IMR-90 (cell line): ENCODE data around the gene C1QTNF12. TPM values are rescaled to one million over a fixed set of nuclear protein-coding genes. Genes with fewer than 3 reads are reported as not detected.

ENCODE experiments used
- ATAC-seq: fragments of 200-7000 bp; cut with Tn5 transposase; 2 replicates; pipeline ENCODE4 v1.9.1; 2020; ENCODE audit warnings: low read depth, mild to moderate bottlenecking, moderate library complexity
- BruUV-seq: library from RNA; stranded (reverse); fragments of 400-500 nt; replicated peaks from 2 replicates; lab custom pipeline; 2021; lab: Mats Ljungman, UMichigan
- CTCF ChIA-PET: fragments of 300-600 bp; formaldehyde crosslinking; extraction: SDS; loops from one replicate; lab custom pipeline; 2021; ENCODE audit warnings: antibody characterized with exemption; lab: Yijun Ruan, JAX
- POLR2A ChIA-PET: fragments of 300-600 bp; sonication (Branson Sonifier 250); formaldehyde crosslinking; loops from one replicate; lab custom pipeline; 2022; ENCODE audit warnings: antibody characterized with exemption; ENCODE audit not compliant: unreplicated experiment; lab: Charles Lee
- DNase-seq: peaks from one replicate; pipeline ENCODE4 v3.0.0; 2013
- H2AFZ ChIP-seq: replicated peaks from 2 replicates; pipeline ENCODE3; 2013; ENCODE audit warnings: low read length, mild to moderate bottlenecking; ENCODE audit not compliant: poor library complexity
- H2AK5ac ChIP-seq: 2 replicates; pipeline ENCODE4 v1.6.1; 2013; ENCODE audit warnings: low read depth, low read length, inconsistent platforms
- H2AK9ac ChIP-seq: replicated peaks from 2 replicates; pipeline ENCODE3; 2013; ENCODE audit warnings: mild to moderate bottlenecking, low read depth, low read length, moderate library complexity; ENCODE audit not compliant: poor library complexity
- H2BK120ac ChIP-seq: 2 replicates; pipeline ENCODE4 v1.6.1; 2013; ENCODE audit warnings: low read depth, low read length, inconsistent platforms
- H2BK15ac ChIP-seq: 3 replicates; pipeline ENCODE4 v1.6.1; 2013; ENCODE audit warnings: low read depth, low read length, inconsistent platforms
- H2BK20ac ChIP-seq: 2 replicates; pipeline ENCODE4 v1.6.1; 2013; ENCODE audit warnings: low read depth, mild to moderate bottlenecking, inconsistent platforms, low read length, moderate library complexity
- H2BK5ac ChIP-seq: 2 replicates; pipeline ENCODE4 v1.6.1; 2013; ENCODE audit warnings: mild to moderate bottlenecking, low read depth, low read length, inconsistent platforms; ENCODE audit not compliant: poor library complexity, severe bottlenecking
- H3K14ac ChIP-seq: replicated peaks from 2 replicates; pipeline ENCODE4 v1.6.1; 2013; ENCODE audit warnings: low read depth, low read length, inconsistent platforms
- H3K18ac ChIP-seq: 2 replicates; pipeline ENCODE4 v1.6.1; 2013; ENCODE audit warnings: low read depth, low read length, control low read depth
- H3K23ac ChIP-seq: 2 replicates; pipeline ENCODE4 v1.6.1; 2013; ENCODE audit warnings: low read depth, low read length, inconsistent platforms
- H3K27ac ChIP-seq: 2 replicates; pipeline ENCODE4 v1.5.1; 2013; ENCODE audit warnings: mild to moderate bottlenecking, control low read depth, low read length; ENCODE audit not compliant: insufficient read depth
- H3K27me3 ChIP-seq: 2 replicates; pipeline ENCODE4 v1.6.1; 2013; ENCODE audit warnings: low read length; ENCODE audit not compliant: control insufficient read depth, insufficient read depth
- H3K36me3 ChIP-seq: 2 replicates; pipeline ENCODE4 v1.6.1; 2013; ENCODE audit warnings: low read length, mixed read lengths; ENCODE audit not compliant: control insufficient read depth, insufficient read depth
- H3K4ac ChIP-seq: 2 replicates; pipeline ENCODE4 v1.6.1; 2013; ENCODE audit warnings: low read depth, low read length, inconsistent platforms
- H3K4me1 ChIP-seq: 2 replicates; pipeline ENCODE4 v1.6.1; 2013; ENCODE audit warnings: low read length, mixed read lengths; ENCODE audit not compliant: control insufficient read depth, insufficient read depth
- H3K4me2 ChIP-seq: 2 replicates; pipeline ENCODE4 v1.6.1; 2013; ENCODE audit warnings: low read depth, mild to moderate bottlenecking, control low read depth, low read length, moderate library complexity
- H3K4me3 ChIP-seq: 2 replicates; pipeline ENCODE4 v1.5.1; 2013; ENCODE audit warnings: low read depth, mild to moderate bottlenecking, control low read depth, low read length, moderate library complexity; ENCODE audit not compliant: insufficient read depth
- H3K56ac ChIP-seq: 2 replicates; pipeline ENCODE4 v1.6.1; 2013; ENCODE audit warnings: low read length, inconsistent platforms; ENCODE audit not compliant: insufficient read depth; ENCODE audit errors: extremely low read depth
- H3K79me1 ChIP-seq, 2 experiments: 2 replicates each; pipeline ENCODE4 v1.6.1; 2013; ENCODE audit warnings: low read length in 2 of 2, inconsistent platforms in 1 of 2, low read depth in 1 of 2
- H3K9ac ChIP-seq: 2 replicates; pipeline ENCODE4 v1.6.1; 2013; ENCODE audit warnings: low read depth, low read length, control low read depth
- H3K9me1 ChIP-seq: 2 replicates; pipeline ENCODE4 v1.6.1; 2013; ENCODE audit warnings: low read length, inconsistent platforms; ENCODE audit not compliant: insufficient read depth
- H3K9me3 ChIP-seq: 2 replicates; pipeline ENCODE4 v1.6.1; 2013; ENCODE audit warnings: low read length; ENCODE audit not compliant: control insufficient read depth, insufficient read depth
- H4K20me1 ChIP-seq: 2 replicates; pipeline ENCODE4 v1.6.1; 2013; ENCODE audit warnings: low read length, inconsistent platforms; ENCODE audit not compliant: insufficient read depth
- H4K5ac ChIP-seq: 2 replicates; pipeline ENCODE4 v1.6.1; 2013; ENCODE audit warnings: mild to moderate bottlenecking, low read depth, low read length, control low read depth
- H4K8ac ChIP-seq, 2 experiments: 2 replicates each; pipeline ENCODE4 v1.6.1; 2013; ENCODE audit warnings: low read depth in 2 of 2, low read length in 2 of 2, control low read depth in 1 of 2, inconsistent platforms in 1 of 2
- H4K91ac ChIP-seq: 2 replicates; pipeline ENCODE4 v1.6.1; 2013; ENCODE audit warnings: low read depth, low read length, inconsistent platforms; ENCODE audit not compliant: insufficient read depth
- MAZ ChIP-seq: IDR thresholded peaks from 2 replicates; pipeline ENCODE4 v1.6.1; 2012; ENCODE audit warnings: low read depth, mild to moderate bottlenecking, low read length, improper control_type of control experiment, moderate library complexity, borderline replicate concordance
- RCOR1 ChIP-seq: IDR thresholded peaks from 2 replicates; pipeline ENCODE4 v1.6.1; 2012; ENCODE audit warnings: mild to moderate bottlenecking, low read length, improper control_type of control experiment; ENCODE audit not compliant: insufficient replicate concordance
- RFX5 ChIP-seq: IDR thresholded peaks from 2 replicates; pipeline ENCODE4 v1.8.0; 2012; ENCODE audit warnings: low read depth, mild to moderate bottlenecking, low read length, moderate library complexity
- SMC3 ChIP-seq: fragments of 150-350 bp; IDR thresholded peaks from 2 replicates; pipeline ENCODE4 v1.6.1; 2016; ENCODE audit warnings: low read depth, mild to moderate bottlenecking, antibody characterized with exemption, low read length, moderate library complexity
- WGBS, 2 experiments: methylation state at CpG; one replicate each; pipeline versions ENCODE4 v1.1.5 to v1.1.7; 2013; ENCODE audit warnings: missing lambda C conversion rate in 2 of 2; ENCODE audit not compliant: insufficient read length in 1 of 2; ENCODE audit errors: extremely low coverage in 2 of 2; 5-methylcytosine and 5-hydroxymethylcytosine counted together
- dilution Hi-C: fragments of 300-500 bp; cut with HindIII; formaldehyde crosslinking; loops from one replicate; pipeline ENCODE4 v1.14.3; 2018; ENCODE audit warnings: low sequenced_read_pairs; ENCODE audit not compliant: unreplicated experiment
- in situ Hi-C: fragments of 300-500 bp; cut with MboI; formaldehyde crosslinking; loops from 3 replicates; pipeline ENCODE4 v1.14.3; 2019; ENCODE audit warnings: low sequenced_read_pairs, inconsistent platforms, mixed read lengths
- intact Hi-C: fragments of 100-400 bp; cut with micrococcal nuclease; formaldehyde crosslinking; loops from 2 replicates; pipeline ENCODE4 v1.10.0; 2022
- polyA plus RNA-seq, 3 experiments: library from polyadenylated mRNA; depleted of rRNA; stranded (reverse); fragments of >200 nt; gene quantifications; 2 replicates each; pipeline ENCODE4 v1.2.3, GENCODE V29; 2012; ENCODE audit warnings: low replicate concordance in 1 of 3
- total RNA-seq: library from RNA; depleted of rRNA; stranded (reverse); fragments of >200 nt; gene quantifications from 2 replicates; pipeline ENCODE4 v1.2.3, GENCODE V29; 2012
- TF ChIP-seq, protein P1 (sequence below): fragments of 150-350 bp; IDR thresholded peaks from 2 replicates; pipeline ENCODE4 v1.6.1; 2017; ENCODE audit warnings: mild to moderate bottlenecking, antibody characterized with exemption, low read length, low read depth

Gene C1QTNF12
- total and polyA plus RNA-seq, 2 of the 4 experiments (the other 2 are of a cell fraction), result 0.36 to 1.1 TPM

DNA sequence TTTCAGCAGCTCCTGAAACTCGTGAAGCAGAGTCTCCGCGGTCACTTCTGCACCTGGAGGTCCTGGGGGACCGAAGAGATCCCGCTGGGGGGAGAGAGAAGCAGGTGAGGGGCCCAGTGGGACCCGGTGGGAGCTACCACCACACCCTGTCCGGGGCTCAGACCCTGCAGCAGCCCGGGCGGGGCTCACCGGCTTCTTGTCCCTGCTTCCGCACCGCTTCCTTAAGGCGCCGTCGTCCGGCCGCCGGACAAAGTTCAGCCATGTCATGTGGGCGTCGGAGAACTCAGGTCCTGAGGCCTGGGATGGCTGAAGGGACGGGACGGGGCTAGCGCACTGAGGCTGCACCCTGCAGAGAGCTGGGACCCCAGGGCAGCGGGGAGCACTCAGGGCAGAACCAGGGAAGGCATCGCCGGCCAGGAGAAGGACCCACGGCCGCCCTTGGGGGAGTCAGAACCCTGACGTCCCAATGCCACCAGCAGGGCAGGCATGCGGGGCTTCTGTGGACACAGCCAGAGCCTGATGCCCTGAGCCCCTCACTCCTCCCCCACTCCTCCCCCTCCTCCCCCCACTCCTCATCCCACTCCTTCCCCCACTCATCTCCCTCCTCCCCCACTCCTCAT, 2.2 kb downstream of the C1QTNF12 start:
- Histone ChIP-seq H2BK15ac (no peak overlapping the region), H4K5ac (no peak overlapping the region), H3K27me3 (no peaks in the 10 kb centered on the region), H3K27ac (no peak overlapping the region), H3K4me2 (no peak overlapping the region), H2BK20ac (no peak overlapping the region), H3K36me3 (peaks cover 2% of the 10 kb centered on the region; the same call in 1 of the 2 replicates), H3K9me3 (no peaks in the 10 kb centered on the region), H3K56ac (no peak overlapping the region), H2AK9ac (peak overlapping the region; percentile 50), H3K23ac (no peak overlapping the region), H2AK5ac (no peak overlapping the region; the same call in 1 of the 2 replicates), H3K4me3 (no peak overlapping the region), H3K9ac (no peak overlapping the region), H3K79me1 (no peaks in the 10 kb centered on the region), H4K20me1 (no peaks in the 10 kb centered on the region), H4K91ac (no peak overlapping the region), H3K4me1 (peaks cover 8% of the 10 kb centered on the region), H2BK5ac (no peak overlapping the region), H3K14ac (no peak overlapping the region), H4K8ac (no peak overlapping the region), H2BK120ac (no peak overlapping the region), H3K9me1 (no peaks in the 10 kb centered on the region), H3K18ac (no peak overlapping the region), H2AFZ (peak overlapping the region; percentile 32), H3K4ac (no peak overlapping the region)
- intact Hi-C loops, result no loop called here
- TF ChIP-seq MAZ (no peak), RCOR1 (no peak), SMC3 (no peak), RFX5 (no peak)
- TF ChIP-seq, protein P1, sequence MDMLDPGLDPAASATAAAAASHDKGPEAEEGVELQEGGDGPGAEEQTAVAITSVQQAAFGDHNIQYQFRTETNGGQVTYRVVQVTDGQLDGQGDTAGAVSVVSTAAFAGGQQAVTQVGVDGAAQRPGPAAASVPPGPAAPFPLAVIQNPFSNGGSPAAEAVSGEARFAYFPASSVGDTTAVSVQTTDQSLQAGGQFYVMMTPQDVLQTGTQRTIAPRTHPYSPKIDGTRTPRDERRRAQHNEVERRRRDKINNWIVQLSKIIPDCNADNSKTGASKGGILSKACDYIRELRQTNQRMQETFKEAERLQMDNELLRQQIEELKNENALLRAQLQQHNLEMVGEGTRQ, result no peak
- no TSS peak for BruUV-seq
- in situ Hi-C loops, result no loop called here
- WGBS, 2 experiments, result 66% methylated on average over 19 of the region's 30 CpGs; no CpG with 5 or more reads in 1 of the 2 experiments
- ATAC-seq (no peak), DNase-seq (no peak)
- dilution Hi-C loops, result no loop called here
- ChIA-PET POLR2A (no interaction called here), CTCF (no interaction called here)
